Activated gamma-delta T cell treated with Interleukin-2 at 50 U/mL for 16 hours (primary cell): ENCODE results near the gene AKAP13.
"Not testable (repeated sequence)": the region's sequence is repeated elsewhere in the genome, so short reads cannot be mapped to it uniquely, and the experiment has no call there.

Experiments used
- DNase-seq: peaks from one replicate; pipeline ENCODE4 v3.0.0-alpha.2; 2020

AKAP13 gene

DNA sequence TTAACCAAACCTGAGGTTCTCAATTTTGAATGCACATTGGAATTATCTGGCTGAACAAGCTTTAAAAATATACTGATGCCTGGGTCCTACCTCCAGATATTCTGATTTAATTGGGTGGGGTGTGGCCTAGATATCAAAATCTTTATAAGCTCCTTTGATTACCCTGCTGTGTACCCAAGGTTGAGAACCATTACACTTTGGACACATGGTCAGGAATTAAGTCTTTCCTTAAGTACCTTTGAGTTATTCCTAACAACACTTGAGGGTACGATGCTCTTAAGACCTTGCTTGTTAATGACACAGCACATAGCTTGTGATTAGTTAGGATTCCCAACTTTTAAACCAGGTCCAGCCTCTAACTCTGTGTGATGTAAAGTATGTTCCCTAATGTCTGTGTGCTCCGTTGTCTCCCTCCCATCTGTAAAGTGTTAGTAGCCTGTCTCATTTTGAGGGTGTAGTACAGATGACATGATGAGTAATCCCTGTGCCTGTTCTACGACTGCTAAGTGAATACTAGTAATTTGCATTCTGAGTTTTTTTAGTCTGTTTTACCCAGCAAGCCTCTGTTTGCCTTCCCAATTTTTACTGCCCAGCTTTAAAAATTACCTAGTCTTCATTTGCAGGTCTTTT lies 259.5 kb downstream of the AKAP13 start:
- DNase-seq, result no peak

DNA sequence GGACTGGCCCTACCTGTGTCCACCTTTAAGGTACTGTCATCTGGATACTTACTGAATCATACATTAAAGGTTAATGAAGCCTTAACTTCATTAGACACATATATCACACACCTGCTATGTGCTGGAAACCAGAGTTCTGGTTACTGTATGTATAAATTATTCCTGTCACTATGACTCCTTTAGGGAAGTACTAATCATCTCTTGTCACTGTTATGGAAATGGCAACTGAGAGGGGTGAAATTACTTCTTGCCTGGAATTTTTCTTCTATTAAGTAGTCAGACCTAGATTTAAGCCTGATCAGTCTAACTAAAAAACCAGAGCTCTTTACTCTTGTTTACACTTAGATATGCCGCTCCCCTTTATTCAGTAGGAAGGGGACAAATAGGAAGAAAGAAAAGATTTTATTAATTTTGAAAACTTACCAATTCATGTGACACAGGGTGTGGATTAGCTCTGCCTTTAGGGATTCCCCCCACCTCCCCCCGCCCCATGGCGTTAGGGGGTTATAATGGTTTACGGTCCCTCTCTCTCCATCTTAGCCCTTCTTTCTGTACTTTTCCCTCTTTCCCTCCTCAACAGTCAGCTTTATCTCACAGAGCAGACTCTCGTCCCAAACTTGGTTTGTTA lies 261.8 kb downstream of the AKAP13 start:
- no peak for DNase-seq

DNA sequence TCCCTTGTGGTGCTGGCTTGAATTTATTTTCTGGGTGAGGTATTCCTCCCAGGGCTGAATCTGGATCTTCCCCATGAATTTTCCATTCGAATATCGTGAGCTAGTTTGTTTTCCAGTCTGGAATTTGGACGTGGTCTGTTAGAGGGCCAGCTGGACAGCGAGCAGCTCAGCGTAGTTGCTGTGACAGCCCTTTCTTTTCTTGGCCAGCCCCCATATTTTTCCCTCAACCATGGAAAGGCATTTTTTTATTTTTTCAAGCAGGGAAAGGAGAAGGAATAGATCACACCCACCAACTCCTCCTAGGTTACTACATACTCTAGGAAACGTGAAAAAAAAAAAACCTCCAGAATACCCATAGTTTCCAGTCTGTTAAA lies 262.3 kb downstream of the AKAP13 start:
- no peak for DNase-seq

DNA sequence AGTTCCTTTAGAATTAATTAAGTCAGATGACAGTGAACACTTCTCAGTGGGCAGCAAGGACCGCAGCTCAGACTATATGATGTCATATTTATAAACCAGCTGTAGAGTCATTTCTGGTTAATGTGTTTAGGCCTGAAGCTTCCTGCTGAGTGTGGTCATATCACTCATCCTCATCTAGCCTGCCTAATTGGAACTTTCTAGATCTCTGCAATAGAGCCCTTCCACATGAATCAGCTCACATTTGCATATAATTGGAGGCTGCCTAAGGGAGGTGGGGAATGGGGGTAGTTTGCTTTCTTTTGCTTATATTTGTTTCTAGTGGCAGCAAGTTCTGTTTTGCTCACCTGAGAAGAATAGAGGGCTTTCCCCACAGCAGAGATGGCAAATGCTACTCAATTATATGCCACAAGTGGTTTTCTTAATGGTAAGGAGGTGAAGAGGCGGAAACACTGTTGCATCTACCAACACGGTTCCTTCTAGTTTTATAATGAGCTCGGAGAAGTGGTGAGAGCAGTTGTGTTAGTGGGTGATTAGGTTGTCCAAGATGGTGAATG lies 266.2 kb downstream of the AKAP13 start:
- DNase-seq, result peak; percentile 27

DNA sequence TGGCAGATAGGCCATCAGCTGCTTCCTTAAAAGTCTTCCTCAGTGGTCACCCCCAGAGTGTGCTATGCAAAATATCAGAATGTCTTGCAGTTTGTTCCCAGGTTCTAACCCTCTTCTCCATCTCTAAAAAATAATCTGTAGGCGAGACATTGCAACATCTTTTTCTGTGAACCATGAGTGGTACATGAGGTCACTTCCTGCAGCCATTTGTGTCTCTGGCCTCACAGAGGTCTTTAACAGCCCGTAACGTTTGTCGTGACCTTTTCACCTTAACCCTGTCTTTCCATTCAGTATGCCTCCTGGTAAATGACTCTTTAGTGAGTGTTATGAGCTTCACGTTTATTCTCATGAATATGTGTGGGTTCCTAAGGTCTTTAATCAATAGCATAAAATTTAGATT lies 269.0 kb downstream of the AKAP13 start:
- peak; percentile 11 for DNase-seq

DNA sequence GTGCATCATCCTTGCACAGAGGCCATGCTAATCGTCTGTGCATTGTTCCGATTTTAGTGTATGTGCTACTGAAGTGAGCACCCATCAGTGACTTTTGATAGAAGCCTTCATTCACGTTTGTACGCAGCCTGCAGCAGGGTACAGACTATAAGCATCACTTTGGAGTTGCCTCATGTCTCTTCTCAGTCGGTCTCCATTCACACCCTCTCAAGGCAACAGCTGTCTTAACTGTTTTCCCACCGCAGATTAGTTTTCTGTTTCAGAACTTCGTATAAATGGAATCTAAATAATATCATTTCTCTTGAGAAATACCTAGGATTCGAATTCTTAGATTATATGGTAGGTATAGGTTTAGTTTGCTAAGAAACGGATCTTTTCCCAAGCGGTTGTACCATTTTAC lies 271.1 kb downstream of the AKAP13 start:
- no peak for DNase-seq

DNA sequence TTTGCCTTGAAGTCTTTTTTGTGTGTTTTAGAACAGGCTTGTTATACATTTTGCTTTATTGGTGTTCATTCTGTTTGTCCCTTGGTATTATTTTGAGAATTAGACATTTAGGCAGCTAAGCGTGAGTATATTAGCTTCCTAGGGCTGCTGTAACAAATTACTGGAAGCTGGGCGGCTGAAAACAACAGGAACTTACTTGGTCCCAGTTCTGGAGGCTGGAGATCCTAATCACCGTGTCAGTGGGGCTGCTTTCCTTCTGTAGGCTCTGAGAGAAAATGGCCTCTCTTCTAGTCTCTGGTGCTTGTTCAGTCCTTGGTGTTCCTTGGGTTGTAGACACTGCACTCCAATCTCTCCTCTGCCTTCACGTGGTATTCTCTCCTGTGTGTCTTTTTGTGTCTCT lies 272.1 kb downstream of the AKAP13 start:
- DNase-seq, result no peak

DNA sequence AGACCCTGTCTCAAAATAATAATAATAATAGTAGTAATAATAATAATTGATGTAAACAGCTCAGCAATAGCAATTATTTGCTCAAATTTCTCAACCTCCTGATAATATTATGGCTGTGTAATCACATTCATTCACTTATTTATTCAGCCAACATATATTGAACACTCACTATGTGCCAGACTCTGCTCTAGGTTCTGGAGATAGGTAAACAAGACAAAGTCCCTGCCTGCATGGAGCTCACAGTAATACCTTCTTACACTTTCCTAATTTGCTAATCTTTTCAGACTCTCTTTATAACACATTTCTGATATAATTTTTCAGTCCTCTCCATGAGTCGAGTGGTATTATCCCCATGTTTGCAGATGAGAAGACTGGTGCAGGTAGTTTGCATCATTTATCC lies 276.7 kb downstream of the AKAP13 start:
- DNase-seq, result no peak

DNA sequence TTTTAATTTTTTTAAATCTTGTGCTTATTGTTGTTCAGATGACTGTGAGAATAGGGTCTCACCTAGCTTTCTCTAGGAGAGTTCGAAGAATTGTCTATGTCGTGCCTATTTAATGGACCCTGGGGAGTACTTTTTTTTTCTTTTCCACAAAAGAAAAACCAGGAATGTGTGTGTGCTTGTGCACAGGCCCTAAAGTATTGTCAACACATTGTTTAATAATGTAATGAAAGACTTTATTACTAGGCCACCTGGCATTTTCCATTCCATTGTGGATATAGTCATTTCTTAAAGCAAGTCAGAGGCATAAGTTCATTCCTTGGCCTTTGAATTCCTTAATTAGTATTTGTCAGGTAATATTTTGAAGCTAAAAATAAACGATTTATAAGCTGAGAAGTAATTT lies 278.4 kb downstream of the AKAP13 start:
- DNase-seq, result no peak

DNA sequence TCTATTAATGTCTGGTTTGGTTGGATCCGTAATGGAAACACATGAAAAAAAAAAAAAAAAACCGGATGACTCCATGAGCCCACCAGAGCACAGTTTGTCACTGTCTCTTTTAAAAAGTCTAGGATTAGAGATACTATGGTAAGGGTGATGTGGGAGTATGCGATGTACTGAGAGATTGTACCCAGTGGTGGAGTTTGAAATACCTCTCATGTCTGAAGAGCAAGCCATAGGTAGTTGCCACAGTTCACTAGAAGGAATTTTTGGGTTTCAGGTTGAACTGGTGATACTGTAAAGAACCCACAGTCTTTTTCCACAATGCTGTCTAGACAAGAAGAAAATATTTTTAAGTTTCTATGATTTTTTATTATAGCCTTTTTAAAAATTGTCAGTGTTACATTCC lies 281.5 kb downstream of the AKAP13 start:
- DNase-seq, result no peak

DNA sequence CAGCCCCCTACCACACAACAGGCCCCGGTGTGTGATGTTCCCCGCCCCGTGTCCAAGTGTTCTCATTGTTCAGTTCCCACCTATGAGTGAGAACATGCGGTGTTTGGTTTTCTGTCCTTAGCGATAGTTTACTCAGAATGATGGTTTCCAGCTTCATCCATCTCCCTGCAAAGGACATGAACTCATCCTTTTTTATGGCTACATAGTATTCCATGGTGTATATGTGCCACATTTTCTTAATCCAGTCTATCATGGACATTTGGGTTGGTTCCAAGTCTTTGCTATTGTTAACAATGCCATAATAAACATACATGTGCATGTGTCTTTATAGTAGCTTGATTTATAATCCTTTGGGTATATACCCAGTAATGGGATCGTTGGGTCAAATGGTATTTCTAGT lies 285.3 kb downstream of the AKAP13 start:
- not testable (repeated sequence) for DNase-seq

DNA sequence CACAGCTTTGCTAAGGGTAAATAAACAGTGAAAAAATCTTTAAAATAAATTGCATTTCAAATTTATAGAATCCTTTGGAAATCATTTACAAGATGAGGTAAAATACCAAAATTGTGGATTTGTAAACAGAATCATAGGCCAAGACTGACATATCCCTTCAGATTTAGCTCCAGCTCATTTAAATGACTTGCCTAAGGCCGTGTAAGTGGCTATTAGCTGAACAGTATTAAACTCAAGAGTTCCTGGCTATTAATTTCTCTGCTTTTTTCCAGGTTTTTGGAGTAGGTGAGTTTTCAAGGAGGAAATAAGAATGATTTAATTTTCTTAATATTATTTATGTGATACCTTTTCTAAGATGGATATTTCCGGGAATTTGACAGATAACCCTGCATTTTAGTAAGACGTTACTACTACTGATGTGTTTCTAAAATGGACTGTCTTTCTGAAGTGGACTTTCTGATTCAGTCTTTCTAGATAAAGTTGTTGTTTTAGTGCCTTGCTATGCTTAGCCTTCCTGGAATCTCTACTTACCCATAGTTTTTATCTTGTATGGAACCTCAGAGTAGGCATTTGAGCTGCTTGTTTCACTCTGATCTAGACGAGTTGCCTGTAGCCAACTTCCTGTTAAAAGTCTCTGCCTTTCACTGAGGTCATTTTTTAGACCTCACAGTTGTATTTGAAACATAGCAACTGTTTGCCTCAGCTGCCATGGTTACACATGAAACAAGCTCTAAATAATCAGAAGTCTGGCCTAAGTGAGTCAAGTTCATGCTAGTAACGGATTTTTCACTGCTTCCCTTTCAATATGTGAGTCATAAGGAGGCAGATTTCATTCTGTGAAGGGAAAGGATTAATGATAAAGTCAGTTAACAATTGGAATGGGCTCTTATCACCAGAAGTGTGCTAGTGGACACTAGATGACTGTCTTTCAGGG lies 287.4 kb downstream of the AKAP13 start:
- DNase-seq, result peak; percentile 58

DNA sequence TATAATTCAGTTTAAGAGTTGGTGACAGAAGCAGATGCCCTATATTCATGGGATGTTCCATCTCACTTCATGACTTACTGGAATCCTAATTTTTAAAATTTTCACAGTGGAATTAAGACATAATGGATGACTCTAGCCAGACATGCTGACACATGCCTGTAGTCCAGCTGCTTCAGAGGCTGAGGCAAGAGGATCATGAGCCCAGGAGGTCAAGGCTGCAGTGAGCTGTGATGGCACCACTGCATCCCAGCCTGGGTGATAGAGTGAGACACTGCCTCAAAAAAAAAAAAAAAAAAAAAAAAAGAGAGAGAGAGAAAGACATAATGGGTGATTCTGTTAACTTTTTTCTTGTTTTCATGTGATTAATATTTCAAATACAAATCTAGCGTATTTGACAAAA lies 290.8 kb downstream of the AKAP13 start:
- DNase-seq, result no peak

DNA sequence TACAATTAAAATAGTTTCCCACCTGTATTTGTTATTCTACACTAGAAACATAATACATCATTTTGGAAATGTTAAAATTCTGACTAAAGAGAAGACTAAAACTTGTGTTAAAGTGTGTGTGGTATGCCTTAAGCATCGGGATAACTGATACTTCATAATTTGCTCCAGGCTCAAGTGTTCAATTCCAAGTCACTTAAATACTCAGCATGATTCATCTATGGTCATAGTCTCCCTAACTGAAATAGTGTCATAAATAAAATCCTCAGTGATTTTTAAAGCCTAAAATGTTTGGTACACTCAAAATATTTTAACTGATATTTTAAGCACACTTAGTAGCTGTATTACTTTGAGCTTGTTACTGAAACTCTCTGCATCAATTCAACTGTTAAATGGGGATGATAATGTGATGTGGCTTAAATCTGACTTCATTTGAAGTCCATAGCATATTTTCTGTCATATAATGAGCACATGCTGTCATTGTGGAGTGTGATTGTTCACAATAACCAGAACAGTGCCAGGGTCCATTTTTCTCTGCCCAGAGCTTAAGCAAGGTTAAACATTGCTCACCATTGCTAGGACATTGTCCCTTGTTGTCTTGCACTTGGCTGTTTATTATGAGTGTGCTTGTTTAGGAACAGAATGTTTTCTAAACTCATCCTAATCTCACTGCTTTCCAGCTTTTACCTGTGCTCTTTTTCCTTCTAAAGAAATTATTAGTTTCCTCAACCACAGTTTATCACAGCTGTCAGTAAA lies 292.1 kb downstream of the AKAP13 start:
- DNase-seq, result no peak

DNA sequence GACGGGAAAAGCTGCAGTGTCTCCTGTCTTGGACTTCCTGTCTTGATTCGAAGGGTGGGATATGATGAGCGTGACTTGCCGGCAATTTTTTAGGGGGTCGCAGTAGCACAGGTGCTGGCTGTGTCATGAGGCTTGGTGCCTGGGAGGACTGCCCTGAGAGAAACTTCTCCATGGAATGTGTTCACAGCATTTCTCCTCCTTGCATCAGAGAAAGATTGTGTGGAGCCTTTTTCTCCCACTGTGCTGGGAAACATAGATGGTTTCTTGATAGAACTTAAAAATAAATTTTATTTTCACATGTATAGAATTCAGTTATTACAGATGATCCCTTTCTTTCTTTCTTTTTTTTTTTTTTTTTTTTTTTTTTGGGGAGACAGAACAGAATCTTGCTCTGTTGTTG lies 292.9 kb downstream of the AKAP13 start:
- DNase-seq, result no peak

DNA sequence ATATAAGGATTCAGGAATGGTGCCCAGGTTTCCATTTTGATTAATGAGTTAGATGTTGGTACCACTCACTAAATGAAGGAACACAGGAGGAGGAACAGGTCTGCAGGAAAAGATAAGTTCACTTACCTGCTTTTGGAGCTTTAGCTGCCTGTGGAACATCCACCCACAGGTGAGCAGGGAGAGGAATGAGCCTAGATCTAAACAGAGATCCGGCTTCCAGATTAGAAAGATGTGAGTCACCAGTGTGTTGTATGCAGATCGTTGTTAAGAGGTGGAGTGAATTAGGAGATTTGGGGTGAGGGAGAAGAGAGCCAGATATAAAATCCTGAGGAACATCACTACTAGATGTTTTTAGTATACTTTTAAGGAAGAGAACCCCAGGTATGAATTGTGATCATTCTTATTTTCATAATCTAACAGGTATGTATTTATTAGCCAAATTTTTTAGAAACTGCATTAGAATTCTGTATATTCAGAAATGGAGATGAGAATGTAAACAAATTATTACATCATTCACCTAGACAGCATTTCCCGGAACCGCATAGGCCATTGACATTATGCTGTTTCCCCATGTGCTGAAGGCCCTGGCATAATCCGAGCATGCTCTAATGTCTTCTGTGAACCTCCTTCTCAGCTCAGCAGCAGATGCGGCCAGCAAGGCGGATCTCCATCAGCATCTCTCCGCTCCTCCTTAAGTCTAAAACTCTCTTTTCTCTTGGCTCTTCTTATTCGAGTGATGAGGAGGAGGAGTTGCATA lies 296.1 kb downstream of the AKAP13 start:
- no peak for DNase-seq

DNA sequence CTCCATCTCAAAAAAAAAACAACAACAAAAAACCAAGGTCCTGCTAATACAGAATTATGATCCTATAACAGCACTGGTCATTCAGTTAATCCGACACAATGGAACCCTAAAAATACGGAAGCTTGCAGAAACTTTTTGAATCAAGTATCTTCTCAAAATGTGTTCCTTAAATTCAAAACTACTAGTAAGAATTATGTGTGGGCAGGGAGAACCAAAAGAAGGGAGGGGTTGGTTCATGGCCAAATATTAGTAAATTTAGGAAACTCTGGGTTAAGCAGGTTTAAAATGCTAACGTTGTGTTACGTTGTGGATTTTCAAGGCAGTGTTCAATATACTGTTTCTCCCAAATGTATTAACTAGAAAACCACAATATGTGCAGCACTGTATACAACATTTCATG lies 298.8 kb downstream of the AKAP13 start:
- DNase-seq, result no peak

DNA sequence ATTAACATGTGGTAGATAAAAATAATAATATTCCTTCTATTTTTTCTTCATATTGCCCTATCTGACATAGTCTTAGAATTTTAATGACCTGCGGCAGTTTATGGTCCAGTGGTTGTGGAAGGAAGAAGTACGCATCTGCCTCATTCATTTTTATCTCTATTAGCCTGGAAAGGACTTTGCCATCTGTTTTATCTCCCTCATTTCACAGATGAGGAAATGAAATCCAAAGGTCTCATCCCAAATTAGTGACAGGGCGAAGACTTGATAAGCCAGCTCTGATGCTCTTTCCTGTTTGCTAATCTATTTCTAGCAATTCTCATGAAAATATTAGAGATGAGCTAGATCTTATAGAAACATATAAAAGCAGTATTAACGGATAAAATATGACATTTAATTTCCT lies 301.0 kb downstream of the AKAP13 start:
- no peak for DNase-seq

DNA sequence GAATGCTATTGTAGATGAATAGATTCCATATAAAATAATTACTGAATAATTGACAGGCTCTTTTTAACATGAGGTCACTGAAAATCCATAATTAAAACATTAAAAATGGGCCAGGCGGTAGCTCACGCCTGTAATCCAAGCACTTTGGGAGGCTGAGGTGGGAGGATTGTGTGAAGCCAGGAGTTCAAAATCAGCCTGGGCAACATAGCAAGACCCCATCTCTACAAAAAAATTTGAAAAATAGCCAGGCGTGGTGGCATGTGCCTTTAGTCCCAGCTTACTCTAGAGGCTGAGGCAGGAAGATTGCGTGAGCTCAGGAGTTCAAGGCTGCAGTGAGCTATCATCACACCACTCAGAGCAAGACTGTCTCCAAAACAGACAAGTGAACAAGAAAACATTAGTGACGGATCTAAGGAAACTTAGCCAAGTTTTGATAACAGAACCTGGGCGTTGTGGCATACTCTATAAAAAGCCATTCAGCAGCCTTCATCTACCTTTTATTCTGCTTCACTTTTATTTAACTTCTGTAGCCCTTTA lies 303.8 kb downstream of the AKAP13 start:
- no peak for DNase-seq

DNA sequence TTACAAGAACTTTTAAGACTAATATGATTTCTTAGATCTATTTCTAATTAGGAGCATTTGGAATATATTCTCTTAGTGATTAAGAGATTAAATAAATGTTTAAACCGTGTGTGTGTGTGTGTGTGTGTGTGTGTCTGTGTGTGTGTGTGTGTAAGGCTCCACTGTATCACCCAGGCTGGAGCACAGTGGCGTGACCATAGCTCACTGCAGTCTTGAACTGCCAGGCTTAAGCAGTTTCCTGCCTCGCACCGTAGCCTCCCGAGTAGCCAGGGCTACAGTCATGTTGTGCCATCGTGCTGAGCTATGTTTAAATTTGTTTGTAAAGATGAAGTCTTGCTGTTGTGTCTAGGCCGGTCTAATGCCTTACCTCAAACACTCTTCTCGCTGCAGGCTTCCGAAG lies 305.0 kb downstream of the AKAP13 start:
- no peak for DNase-seq

DNA sequence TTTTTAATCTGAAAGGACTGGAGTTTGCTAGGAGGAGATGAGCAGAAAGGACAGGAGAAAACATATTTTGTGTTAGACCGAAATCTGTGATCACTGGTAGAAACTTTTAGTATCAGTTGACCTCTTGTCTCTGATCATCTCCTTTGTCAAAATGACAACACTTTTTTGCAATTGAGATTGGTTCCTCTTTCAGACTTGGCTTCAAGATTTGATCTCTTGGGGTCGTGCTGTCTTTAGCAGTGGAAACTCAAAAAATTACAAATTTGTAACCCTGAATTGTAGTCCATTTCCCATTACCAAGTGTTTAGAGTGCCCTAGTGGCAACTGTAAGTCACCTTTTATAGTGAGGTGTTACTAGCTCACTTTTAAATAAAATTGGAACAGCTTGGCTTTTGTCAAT lies 306.9 kb downstream of the AKAP13 start:
- no peak for DNase-seq

DNA sequence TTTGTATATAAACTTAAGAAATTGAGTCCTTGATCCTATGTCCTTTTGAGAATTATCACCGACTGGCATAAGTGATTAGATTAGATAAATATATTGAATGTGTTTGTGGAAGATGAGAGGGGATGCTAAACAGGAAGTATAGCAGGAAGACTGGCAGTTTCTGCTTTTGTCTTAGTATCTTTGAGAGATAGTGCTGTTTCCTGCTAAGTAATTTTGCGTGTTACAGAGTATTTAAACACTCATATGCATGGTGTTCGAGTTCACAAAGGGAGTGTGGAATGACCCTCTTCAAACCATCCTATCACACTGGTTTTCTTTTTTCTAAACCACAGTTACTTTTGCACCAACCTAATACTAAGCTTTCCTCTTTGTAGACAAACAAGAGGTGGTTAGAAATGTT lies 308.3 kb downstream of the AKAP13 start:
- DNase-seq, result no peak
